ENCODE results near the gene TMEM8B. TPM values are rescaled to one million over a fixed set of nuclear protein-coding genes. Genes with fewer than 3 reads are reported as not detected.

Gene TMEM8B
- total and polyA plus RNA-seq, 10 of the 15 experiments (the other 5 are each of a cell fraction or from before 2014, with no cell fraction given) = 0.19 to 7.6 (median 2.5) TPM

- TF ChIP-seq ELK1 (IDR thresholded peaks at IDR 0.05; ENCODE audit: low read depth, low read length) (no peak), REST (IDR thresholded peaks at IDR 0.05; ENCODE audit: low read depth, low read length) (no peak), RELB (IDR thresholded peaks at IDR 0.05; ENCODE audit: low read depth) (no peak), NFIC (IDR thresholded peaks at IDR 0.05; ENCODE audit: low read depth, low read length) (no peak), IRF4 (IDR thresholded peaks at IDR 0.05; ENCODE audit: low read depth, low read length) (no peak), LARP7 (IDR thresholded peaks at IDR 0.05) (no peak), RCOR1 (conservative IDR thresholded peaks at IDR 0.05; ENCODE audit: low read depth, low read length) (no peak)
These were observed 79.6 kb downstream of the TMEM8B start (continued) for GRCh38 chr9:35908504-35909125.

All from GM12878 (cell line).